GM19099 (cell line): ENCODE measurements around the gene UBP1.

ENCODE experiments used
- POLR2A ChIP-seq: IDR thresholded peaks from 3 replicates; pipeline ENCODE4 v1.6.1; 2011; ENCODE audit warnings: low read depth; ENCODE audit not compliant: insufficient read length; ENCODE audit errors: extremely low read depth

Gene UBP1

DNA sequence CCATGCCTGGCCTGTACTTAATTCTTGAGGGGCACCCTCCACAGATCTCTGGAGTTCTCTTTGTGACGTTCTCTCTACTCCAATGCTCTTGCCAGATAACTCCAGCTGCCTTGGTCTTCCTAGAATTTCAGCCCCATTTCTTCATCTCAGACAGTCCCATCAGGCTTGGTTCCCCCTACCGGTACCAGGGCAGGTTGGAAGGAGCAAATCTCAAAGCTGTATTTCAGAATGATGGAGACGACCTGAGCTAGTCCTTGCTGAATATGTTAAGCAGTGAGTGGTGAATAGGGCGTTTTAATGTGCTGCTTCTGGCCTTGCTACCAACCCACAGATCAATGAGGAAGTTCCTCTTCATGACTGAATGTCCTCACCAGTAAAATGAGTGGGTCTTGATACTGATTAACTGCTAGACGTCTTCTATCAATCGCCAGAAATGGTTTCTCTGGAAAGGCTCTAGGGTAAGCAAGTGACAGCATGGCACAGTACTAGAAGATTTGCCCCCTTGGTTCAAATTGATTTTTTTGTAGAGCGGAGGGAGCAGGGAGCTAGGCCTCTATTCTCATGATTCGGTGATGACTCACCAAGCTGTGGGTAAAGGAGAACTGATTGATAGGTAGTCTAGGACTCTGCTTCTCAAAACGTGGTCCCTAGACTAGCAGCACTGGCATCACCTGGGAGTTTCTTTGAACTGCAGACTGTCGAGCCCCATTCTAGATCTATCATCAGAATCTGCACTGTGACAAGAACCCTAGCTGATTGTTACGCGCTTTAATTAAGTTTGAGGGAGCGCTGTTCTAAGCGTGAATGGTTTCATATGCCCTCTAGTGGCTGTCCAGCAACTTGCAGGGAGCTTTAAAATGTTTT, 67.8 kb downstream of the UBP1 start:
- TF ChIP-seq POLR2A: no peak

DNA sequence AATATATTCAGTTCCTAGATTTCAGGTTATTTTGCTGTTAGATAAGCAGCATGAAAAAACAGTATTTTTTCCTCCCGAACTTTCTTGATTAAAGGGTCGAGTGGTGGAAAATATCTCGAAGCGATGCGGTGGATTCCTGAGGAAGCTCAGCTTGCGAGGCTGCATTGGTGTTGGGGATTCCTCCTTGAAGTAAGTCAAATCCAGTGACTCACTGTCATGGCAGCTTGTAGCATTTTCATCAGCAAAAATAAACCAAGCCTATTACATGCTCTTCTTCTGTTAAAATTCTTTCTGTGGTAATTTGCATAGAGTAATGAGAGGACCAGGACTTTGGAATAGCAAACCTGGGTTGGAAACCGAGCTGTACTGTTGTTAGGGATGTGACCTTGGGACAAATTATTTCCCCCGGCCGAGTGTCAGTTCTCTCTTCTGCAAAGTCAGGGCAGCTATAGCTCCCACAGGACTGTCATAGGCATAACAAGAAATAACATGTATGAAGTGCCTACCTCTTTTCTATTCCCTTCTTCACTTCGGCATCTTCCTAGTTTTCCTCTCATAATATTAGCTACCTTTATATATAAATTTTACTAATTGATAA, 75.6 kb downstream of the UBP1 start:
- TF ChIP-seq POLR2A: no peak

DNA sequence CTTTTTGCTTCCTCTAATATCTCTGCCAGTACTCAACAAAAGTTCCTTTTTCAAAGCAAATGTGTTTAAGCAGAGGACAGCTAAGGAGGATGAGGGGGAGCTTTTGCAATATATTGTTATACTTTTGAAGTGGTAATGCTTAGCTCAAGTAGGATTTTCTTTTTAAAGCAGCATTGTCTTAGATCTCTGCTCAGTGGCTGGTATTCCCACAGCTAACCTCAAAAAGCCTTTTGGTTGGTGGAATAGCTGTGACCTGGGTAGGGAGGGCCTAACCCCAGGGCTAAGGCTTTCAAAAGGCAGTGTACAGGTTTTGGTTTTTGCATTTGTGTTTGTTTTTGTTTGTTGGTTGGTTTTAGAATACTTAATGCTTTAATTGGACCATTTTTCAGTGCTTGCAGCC, 76.1 kb downstream of the UBP1 start:
- TF ChIP-seq POLR2A: no peak

DNA sequence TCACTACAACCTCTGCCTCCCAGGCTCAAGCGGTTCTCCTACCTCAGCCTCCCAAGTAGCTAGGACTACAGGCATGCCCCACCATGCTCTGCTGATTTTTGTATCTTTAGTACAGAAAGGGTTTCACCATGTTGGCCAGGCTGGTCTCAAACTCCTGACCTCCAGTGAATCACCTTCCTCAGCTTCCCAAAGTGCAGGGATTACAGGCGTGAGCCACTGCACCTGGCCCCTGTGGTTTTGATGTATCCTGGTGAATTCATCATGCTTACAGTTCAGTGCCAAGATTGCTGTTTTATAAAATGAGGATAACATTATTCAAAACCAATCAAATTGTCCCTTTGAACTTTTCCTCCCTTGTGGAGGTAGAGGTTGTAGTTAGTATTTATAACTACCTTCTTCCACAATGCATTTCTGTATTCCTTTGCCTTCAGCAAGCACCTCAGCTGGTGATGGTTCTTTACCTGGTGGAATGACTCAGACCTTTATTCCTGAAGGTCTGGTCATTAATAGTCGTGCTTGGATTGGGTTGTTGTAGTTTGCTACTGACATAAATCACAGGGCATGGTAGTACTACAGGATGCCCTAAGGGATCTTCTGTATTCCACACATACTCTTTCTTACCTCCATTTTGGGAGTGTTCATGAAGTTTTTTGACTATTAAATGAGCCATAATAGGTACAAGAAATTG, 76.9 kb downstream of the UBP1 start:
- no peak for TF ChIP-seq POLR2A

DNA sequence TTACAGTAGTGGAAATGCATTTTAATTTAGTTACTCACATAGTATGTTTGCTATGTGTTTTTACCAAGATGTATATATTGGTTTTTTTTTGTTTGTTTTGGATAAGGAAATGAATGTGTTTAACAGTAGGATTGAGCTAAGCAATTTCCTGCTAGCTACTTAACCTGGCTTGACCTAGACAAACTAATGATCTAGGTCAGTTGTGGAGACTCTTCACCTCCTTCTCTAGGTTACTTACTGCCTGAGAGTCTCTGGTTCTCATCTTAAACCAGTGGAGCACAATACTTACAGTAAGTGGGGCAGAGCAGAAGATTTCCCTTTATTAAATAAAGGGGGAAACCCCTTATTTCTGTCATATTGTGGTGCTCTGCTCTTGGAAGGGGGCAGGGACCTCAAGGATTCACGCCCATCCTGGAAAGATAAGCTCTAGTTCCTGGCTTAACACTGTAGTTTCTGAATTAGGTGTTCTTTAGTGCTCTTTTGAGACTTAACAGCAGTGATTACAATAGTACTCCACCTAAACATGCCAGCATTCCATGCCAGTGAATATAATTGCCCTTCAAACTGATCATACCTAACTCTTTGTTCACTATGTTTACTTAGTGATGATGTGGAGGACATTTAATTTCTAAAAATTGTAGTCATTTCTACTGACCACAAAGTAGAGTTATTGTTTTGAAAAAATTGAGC, 79.9 kb downstream of the UBP1 start:
- no peak for TF ChIP-seq POLR2A

DNA sequence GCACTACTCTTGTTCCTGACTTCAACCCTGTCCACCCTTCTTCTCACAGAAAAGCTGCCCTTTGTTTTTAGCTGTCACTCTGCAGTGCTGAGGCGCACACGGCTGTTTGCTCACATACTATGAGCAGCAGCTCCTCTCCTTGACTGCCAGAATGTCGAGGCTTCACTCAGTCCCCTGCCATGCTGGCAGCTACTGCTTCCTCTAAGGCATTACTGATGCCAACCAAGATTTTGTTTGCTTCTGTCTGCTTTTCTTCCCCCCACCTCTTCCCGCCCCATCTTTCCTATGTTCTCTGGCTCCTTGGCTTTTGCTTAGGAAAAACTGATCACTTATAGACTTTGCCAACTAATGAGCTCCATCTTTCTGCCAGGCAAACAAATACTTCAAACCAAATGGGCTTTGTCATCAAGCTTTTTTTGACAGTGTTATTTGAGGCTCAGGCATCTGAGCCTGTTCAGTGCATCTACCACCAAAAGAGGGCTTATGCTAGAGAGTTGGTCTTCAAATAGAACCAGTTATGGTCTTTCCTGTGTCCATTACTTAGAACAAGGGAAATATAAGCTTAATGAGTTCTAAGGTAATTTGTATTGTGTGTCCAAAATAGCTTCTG, 81.9 kb downstream of the UBP1 start:
- no peak for TF ChIP-seq POLR2A

DNA sequence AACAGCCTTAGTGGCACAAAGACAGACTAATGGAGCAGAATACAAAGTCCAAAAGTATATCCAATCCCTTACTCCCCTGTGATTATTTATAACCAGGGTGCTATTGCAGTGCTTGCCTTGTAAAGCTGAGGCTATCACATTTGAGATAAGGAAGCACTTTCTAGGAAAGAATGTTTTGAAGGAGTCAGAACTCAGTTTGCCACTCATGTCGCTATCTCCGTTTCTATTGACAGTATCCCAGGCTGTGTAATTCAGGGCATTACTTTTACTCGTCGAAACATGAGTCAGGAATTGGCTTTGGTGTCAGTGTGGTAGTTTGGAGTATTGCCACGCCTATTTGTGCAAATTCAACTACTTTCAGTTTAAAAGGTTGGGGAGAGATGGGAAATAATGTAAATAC, 84.6 kb downstream of the UBP1 start:
- no peak for TF ChIP-seq POLR2A

DNA sequence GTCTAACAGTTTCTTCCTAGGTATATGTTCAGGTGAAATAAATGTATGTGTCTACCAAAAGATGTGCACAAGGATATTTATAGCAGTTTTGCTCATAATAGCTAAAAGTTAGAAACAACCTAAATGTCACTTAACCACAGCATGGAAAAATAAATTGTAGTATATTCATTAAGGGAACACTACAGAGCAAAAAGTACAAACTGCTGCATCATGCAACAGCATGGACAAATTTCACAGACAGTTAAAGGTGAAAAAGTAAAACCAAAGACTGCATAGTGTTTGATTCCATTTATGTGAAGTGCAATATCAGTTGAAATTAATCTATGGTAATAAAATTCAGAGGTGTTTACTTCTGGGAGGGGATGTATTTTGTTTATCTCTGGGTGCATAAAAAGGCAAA, 100.4 kb downstream of the UBP1 start:
- no peak for TF ChIP-seq POLR2A
